Measurements from ENCODE around the gene BACH2. TPM values are rescaled to one million over a fixed set of nuclear protein-coding genes. Genes with fewer than 3 reads are reported as not detected.
"Not testable (repeated sequence)": the region's sequence is repeated elsewhere in the genome, so short reads cannot be mapped to it uniquely, and the experiment has no call there.

Gene BACH2
- total RNA-seq, 1 experiment from 2014 or later, result 2.5 TPM

DNA sequence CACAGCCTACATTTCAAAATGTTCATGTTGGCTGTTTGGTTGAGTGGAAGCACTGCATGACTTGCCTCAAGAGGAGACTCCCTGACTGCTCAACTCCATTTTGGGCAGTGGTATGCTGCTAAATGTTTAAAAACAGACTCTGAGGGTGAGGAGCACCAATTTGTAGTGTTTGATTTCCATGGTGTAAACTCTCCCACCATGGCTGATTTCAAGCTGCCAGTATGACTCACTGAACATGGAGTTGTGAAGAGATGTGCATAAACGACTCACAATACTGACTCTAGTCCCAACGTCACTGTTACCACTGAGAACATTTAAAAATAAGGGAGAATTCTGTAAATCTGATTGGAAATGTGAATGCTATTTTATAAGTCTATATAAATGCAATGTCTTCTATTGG, 70.4 kb downstream of the BACH2 start:
- no peak overlapping the region for H3K4me3 ChIP-seq (ENCODE audit: insufficient read depth, low read depth, low read length)
- H3K27me3 ChIP-seq (ENCODE audit: control insufficient read depth, insufficient read depth, low read length), result no peaks in the 10 kb centered on the region
- no peak for DNase-seq
- no peaks in the 10 kb centered on the region for H3K36me3 ChIP-seq (replicated peaks; ENCODE audit: control insufficient read depth, insufficient read depth, low read length)

DNA sequence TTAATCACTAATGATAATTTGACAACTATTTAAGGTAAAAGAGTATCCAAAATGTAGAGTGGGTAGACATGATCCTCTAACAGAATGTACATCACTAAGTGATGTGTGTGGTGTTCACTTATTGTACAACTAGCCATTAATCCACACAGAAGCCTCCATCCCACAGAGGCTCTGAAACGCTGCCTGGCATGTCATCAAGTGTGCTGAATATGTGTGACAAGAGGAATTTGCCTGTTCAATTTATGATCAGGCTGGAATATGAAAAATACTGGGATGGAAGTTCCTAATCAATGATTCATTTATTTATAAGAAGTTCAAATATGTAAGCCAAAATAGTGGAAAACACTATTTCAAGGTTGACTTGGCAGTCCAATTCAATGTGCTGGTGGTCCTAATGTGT, 72.4 kb downstream of the BACH2 start:
- H3K36me3 ChIP-seq (replicated peaks; ENCODE audit: control insufficient read depth, insufficient read depth, low read length), result no peaks in the 10 kb centered on the region
- no peak for DNase-seq
- no peak overlapping the region for H3K4me3 ChIP-seq (ENCODE audit: insufficient read depth, low read depth, low read length)
- no peaks in the 10 kb centered on the region for H3K27me3 ChIP-seq (ENCODE audit: control insufficient read depth, insufficient read depth, low read length)

DNA sequence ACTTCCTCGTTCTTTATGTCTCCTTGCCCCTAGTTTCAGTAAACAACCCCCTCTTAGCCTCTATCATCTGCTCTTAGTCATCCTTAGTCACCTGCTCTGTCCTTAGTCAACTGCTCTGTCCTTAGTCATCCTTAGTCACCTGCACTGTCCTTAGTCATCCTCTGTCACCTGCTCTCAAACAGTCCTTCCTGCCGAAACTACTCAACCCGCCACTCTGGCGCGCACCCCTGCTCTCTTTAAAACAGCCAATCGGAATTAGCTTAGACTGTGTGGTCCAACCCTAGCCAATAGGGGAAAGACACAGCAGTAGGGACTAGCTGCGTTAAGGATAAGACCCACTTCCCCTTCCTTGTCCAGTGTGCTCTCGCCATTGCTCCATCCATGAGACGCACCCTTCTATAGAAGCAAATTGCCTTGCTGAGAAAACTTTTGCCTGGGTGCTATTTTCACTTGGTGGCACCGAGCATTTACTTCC, 73.9 kb downstream of the BACH2 start:
- DNase-seq, result no peak
- Histone ChIP-seq H3K36me3 (replicated peaks; ENCODE audit: control insufficient read depth, insufficient read depth, low read length) (no peaks in the 10 kb centered on the region), H3K4me3 (ENCODE audit: insufficient read depth, low read depth, low read length) (no peak overlapping the region), H3K27me3 (ENCODE audit: control insufficient read depth, insufficient read depth, low read length) (no peaks in the 10 kb centered on the region)

DNA sequence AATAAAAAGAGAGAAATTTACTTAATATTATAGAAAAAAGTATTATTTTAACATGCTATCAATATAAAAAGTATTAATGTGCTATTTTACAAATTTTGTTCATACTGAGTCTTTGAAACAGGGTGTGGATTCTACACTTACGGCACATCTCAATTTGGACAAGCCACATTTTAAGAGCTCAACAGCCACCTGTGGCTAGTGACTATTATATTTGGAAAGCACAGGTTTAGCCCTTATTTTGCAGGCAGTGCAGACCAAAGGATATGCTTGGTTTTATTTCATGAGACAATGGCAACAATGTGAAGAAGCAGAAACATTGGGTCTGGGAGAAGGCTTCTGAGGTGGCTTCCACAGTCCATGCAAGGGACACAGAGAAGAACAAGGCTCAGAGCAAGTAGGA, 74.6 kb downstream of the BACH2 start:
- Histone ChIP-seq H3K4me3 (ENCODE audit: insufficient read depth, low read depth, low read length) (no peak overlapping the region), H3K36me3 (replicated peaks; ENCODE audit: control insufficient read depth, insufficient read depth, low read length) (no peaks in the 10 kb centered on the region), H3K27me3 (ENCODE audit: control insufficient read depth, insufficient read depth, low read length) (no peaks in the 10 kb centered on the region)
- DNase-seq, result no peak

DNA sequence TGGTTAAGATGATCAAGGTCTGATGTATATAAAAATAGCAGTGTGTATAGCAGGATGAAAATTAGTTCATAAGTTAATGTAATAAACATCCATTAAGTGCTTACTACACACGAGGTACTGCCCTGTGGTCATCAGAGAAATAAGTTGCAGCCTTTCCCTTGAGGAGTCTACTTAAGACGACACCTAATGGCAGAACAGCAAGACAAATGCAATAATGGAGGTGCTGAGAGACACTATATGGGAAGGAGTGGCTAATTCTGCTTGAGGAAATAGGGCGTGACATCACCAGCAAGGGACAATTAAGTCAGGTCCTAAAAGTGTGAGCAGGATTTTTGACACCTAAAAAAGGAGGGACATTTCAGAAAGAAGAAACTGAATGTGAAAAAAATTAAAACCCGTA, 75.2 kb downstream of the BACH2 start:
- H3K4me3 ChIP-seq (ENCODE audit: insufficient read depth, low read depth, low read length), result no peak overlapping the region
- no peaks in the 10 kb centered on the region for H3K27me3 ChIP-seq (ENCODE audit: control insufficient read depth, insufficient read depth, low read length)
- DNase-seq, result no peak
- no peaks in the 10 kb centered on the region for H3K36me3 ChIP-seq (replicated peaks; ENCODE audit: control insufficient read depth, insufficient read depth, low read length)

DNA sequence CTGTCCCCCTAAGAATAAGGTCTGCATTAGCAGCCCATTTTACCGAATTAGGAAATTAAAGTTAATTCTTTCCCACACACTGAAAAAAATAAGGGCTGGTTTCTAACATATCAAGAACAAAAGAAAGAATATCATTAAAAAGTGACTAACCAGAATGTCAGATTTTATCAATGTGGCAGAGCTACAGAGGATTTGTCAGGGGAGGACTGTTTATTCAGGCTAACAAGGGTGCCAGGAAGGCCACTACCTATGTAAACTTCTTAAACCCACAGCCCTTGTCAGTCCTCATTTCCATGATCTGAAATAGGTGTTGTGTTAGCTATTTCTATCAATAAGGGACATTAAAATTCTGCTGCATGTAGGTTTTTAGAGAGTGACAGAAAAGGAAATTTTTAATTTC, 76.4 kb downstream of the BACH2 start:
- Histone ChIP-seq H3K4me3 (ENCODE audit: insufficient read depth, low read depth, low read length) (no peak overlapping the region), H3K27me3 (ENCODE audit: control insufficient read depth, insufficient read depth, low read length) (no peaks in the 10 kb centered on the region), H3K36me3 (replicated peaks; ENCODE audit: control insufficient read depth, insufficient read depth, low read length) (no peaks in the 10 kb centered on the region)
- DNase-seq, result no peak

DNA sequence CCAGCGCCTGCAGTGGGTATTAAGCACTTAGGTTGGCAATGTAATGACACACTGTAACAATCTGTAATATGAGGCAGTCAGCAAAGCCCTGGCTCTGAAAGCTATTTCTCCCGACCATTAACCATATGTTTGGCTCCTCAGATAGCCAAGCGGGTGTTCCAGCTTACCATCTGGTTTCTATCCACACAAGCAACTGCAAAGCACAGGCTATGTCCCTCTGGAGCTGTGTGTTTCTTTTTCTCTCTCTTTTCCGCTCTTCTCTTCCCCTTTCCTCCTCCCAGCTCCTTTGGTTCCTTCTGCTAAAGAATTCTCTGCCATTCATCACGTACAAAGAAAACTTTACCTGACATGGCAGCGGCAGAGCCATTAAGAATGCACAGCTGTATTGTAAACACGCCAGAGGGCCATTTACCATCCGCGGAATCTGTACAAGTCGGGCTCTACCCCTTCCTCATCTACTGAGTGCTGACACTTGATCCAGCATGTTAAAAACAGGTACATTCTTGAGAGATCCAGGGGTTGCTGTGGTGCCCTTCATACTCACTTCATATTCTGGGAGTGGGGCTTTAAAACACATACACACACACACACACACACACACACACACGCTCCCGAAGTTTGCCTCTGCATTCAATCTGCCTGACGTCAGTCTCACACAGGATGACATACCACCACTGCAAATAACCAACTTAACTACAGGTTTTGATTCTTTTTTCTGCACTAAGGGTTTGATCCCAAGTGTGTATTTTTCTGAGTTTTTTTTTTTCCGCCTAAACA, 77.2 kb downstream of the BACH2 start:
- DNase-seq, result no peak

DNA sequence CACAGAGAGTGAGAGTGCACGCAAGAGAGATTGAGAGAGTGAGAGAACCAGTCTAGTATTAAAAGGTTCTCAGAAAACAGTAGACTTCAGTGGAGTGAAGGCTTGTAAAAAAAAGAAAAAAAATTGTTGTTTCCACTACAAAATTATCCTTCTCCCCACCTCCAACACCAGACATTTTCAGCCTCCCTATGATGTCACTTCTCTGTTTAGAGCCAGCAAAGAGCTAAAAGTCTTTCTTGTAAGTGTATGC, 77.8 kb downstream of the BACH2 start:
- Histone ChIP-seq H3K4me3 (ENCODE audit: insufficient read depth, low read depth, low read length) (no peak overlapping the region), H3K27me3 (ENCODE audit: control insufficient read depth, insufficient read depth, low read length) (no peaks in the 10 kb centered on the region), H3K36me3 (replicated peaks; ENCODE audit: control insufficient read depth, insufficient read depth, low read length) (no peaks in the 10 kb centered on the region)
- no peak for DNase-seq

More for the DNA sequence above, 77.2 kb downstream of the BACH2 start:
- no peaks in the 10 kb centered on the region for H3K36me3 ChIP-seq (replicated peaks; ENCODE audit: control insufficient read depth, insufficient read depth, low read length)
- no peak overlapping the region for H3K4me3 ChIP-seq (ENCODE audit: insufficient read depth, low read depth, low read length)
- H3K27me3 ChIP-seq (ENCODE audit: control insufficient read depth, insufficient read depth, low read length), result no peaks in the 10 kb centered on the region

DNA sequence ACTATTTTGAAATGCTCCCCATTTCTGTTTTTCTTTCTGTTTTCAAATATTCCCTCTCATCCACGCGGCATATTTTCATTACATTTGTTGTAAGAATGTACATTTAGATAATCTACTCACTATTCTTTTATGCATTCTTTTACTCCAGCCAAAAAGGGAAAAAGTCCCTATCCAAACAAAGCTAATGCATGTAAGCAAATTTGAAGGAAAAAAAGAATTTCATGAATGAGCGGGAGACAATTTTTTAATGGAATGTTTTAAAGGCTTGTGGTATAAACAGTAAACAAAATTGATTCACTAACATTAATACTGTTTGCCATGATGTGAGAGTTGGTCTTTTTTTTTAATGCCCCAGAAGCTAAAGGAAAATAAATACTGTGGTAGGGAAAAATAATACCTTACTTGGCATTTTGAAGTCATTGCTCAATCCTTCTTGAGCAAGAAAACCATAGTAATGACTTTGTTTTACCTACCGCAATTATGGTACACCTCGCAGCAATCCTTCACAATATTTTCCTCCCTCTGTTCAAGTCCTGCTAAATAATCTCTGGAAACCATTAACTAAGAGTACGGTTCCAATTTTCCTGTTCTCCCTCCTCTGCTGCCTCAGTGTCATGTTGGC, 79.0 kb downstream of the BACH2 start:
- no peak for DNase-seq
- Histone ChIP-seq H3K4me3 (ENCODE audit: insufficient read depth, low read depth, low read length) (no peak overlapping the region), H3K27me3 (ENCODE audit: control insufficient read depth, insufficient read depth, low read length) (no peaks in the 10 kb centered on the region), H3K36me3 (replicated peaks; ENCODE audit: control insufficient read depth, insufficient read depth, low read length) (no peaks in the 10 kb centered on the region)

DNA sequence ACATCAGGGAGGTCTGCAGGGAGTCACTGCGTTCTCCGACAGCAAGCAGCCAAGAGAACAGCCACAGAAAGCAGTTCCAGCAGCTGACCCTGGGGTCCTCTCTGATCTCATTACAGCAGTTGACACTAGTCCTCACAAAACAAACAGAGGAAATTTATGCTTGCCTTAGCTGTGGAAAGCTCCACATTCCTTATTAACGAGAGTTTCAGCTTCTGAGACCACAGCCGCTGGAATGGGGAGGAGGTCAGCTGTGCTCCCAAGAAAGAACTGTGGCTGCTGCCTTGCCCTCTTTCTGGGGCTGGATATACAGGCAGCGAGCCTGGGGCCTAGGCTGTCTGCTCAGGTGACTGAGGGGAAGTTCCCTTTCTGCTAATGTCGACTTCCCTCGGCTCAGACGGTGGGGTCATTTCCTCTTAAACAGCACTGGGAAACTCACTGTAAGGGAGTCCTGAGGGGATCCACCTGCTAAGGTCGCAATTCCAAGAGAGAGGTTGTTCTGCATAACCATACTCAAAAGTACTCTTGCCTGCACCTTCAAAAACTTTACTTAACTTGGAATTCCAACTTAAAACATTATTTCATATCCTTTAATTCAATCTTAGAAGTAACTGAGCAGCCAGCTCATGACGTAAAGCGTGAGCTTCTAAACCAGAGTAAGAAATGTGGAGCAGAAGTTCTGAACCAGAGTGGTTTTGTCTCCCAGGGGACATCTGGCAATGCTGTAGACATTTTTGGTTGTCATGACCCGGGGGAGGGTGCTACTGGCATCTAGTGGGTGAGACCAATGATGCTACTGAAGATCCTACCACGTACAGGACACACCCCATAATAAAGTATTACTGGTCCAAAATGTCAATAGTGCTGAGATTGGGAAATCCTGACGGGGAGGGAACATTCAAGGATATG, 80.3 kb downstream of the BACH2 start:
- no peaks in the 10 kb centered on the region for H3K36me3 ChIP-seq (replicated peaks; ENCODE audit: control insufficient read depth, insufficient read depth, low read length)
- H3K4me3 ChIP-seq (ENCODE audit: insufficient read depth, low read depth, low read length), result no peak overlapping the region
- no peaks in the 10 kb centered on the region for H3K27me3 ChIP-seq (ENCODE audit: control insufficient read depth, insufficient read depth, low read length)
- peak; percentile 7 for DNase-seq

DNA sequence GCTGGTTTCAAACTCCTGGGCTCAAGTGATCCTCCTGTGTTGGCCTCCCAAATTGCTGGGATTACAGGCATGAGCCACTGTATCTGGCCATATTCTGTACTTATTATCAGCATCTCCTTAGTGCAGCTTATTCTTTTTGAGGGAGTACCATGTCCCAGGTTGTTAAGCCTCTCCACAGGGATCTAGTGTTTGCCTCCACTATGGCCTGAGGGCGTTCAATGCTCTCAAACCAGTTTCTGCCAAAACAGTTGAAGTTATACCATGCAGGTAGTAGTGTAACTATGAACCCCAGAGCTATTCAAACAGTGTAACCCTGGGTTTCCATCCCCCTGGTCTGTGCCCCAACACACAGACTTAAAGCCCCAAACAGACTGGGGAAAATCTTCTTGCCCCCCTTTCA, 81.7 kb downstream of the BACH2 start:
- Histone ChIP-seq H3K4me3 (ENCODE audit: insufficient read depth, low read depth, low read length) (no peak overlapping the region), H3K36me3 (replicated peaks; ENCODE audit: control insufficient read depth, insufficient read depth, low read length) (no peaks in the 10 kb centered on the region), H3K27me3 (ENCODE audit: control insufficient read depth, insufficient read depth, low read length) (no peaks in the 10 kb centered on the region)
- no peak for DNase-seq

DNA sequence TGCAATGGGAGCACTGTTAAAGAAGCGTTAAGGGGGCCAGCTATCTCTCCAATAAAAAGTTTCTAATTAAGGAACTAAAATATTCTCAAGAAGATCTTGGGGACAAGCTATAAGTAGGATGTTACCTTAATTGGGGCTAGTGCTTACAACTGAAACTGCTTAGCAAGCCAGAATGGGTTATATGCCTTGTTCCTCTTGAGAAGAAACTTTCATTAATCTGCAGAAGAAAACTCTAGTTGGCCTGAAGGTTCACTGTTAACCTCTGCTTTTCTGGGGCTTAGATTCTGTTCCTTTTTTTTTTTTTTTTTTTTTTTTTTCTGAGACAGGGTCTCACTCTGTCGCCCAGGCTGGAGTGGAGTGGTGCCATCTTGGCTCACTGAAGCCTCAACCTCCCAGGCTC, 82.2 kb downstream of the BACH2 start:
- Histone ChIP-seq H3K27me3 (ENCODE audit: control insufficient read depth, insufficient read depth, low read length) (no peaks in the 10 kb centered on the region), H3K36me3 (replicated peaks; ENCODE audit: control insufficient read depth, insufficient read depth, low read length) (no peaks in the 10 kb centered on the region), H3K4me3 (ENCODE audit: insufficient read depth, low read depth, low read length) (no peak overlapping the region)
- no peak for DNase-seq

DNA sequence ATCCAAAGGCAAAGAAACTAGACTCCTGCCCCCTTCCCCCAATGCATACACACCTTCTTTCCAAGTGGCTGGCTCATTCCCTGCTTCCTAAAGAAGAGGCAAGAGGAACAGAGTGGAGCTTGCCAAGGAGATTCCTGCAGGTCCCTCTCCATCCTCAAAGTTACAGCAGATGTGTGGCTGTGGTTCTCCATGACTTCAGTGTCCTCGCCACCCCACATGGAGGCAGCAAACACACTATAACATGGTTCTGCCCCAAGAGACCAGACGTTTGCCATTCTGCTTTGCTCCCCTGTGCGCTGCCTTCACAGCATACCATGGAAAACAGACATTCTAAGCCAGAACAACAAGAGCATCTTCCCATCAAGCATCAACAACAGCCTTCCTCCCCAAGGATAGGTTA, 84.4 kb downstream of the BACH2 start:
- DNase-seq, result no peak
- H3K36me3 ChIP-seq (replicated peaks; ENCODE audit: control insufficient read depth, insufficient read depth, low read length), result no peaks in the 10 kb centered on the region
- no peaks in the 10 kb centered on the region for H3K27me3 ChIP-seq (ENCODE audit: control insufficient read depth, insufficient read depth, low read length)
- H3K4me3 ChIP-seq (ENCODE audit: insufficient read depth, low read depth, low read length), result no peak overlapping the region

DNA sequence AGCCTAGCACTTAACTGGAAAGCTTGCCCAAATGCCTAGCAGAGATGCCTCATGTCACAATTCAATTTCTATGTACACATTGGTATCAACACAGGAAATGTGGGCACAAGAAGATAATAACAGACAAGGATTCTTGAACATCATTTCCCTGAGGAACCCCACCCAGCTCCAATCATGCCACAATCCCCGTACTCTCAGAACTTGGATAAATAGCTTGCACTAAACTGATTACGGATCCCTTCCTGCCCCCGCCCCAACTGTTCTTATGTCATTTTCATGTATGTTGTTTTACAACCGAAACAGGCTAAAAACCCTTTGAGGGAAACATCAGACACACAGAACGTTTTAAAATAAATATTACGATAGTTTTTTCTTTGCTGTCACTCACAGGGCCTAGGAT, 87.1 kb downstream of the BACH2 start:
- no peak for DNase-seq
- Histone ChIP-seq H3K36me3 (replicated peaks; ENCODE audit: control insufficient read depth, insufficient read depth, low read length) (no peaks in the 10 kb centered on the region), H3K27me3 (ENCODE audit: control insufficient read depth, insufficient read depth, low read length) (no peaks in the 10 kb centered on the region), H3K4me3 (ENCODE audit: insufficient read depth, low read depth, low read length) (no peak overlapping the region)

DNA sequence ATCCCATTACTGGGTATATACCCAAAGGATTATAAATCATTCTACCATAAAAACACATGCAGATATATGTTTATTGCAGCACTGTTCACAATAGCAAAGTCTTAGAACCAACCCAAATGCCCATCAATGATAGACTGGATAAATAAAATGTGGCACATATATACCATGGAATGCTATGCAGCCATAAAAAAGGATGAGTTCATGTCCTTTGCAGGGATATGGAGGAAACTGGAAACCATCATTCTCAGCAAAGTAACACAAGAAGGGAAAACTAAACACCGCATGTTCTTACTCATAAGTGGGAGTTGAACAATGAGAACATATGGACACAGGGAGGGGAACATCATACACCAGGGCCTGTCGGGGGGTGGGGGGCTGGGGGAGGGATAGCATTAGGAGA, 88.0 kb downstream of the BACH2 start:
- H3K27me3 ChIP-seq (ENCODE audit: control insufficient read depth, insufficient read depth, low read length); H3K36me3 ChIP-seq (replicated peaks; ENCODE audit: control insufficient read depth, insufficient read depth, low read length); DNase-seq; H3K4me3 ChIP-seq (ENCODE audit: insufficient read depth, low read depth, low read length): not testable (repeated sequence)

All from H7 (cell line).